OCI-LY1 (cell line): ENCODE measurements around the gene FBLIM1.

Experiments used
- H2AFZ ChIP-seq: fragments of 200-600 bp; sonication (generic), shearing (Covaris generic); 2 replicates; pipeline ENCODE4 v1.6.0; 2014; ENCODE audit warnings: antibody characterized with exemption, mild to moderate bottlenecking, low read length
- H3F3A ChIP-seq: fragments of 200-600 bp; sonication (generic), shearing (Covaris generic); 2 replicates; pipeline ENCODE4 v1.6.0; 2014; ENCODE audit warnings: mild to moderate bottlenecking, antibody characterized with exemption, low read length, moderate library complexity; ENCODE audit not compliant: insufficient read depth
- H3K27ac ChIP-seq: fragments of 200-600 bp; sonication (generic); 2 replicates; pipeline ENCODE4 v1.5.1; 2014; ENCODE audit warnings: low read length, mixed run types, mild to moderate bottlenecking, low read depth; ENCODE audit not compliant: poor library complexity, severe bottlenecking
- H3K27me3 ChIP-seq: fragments of 200-600 bp; sonication (generic); 2 replicates; pipeline ENCODE4 v1.6.0; 2014; ENCODE audit warnings: antibody characterized with exemption, mild to moderate bottlenecking, low read length, moderate library complexity; ENCODE audit not compliant: insufficient read depth
- H3K36me3 ChIP-seq: fragments of 200-600 bp; sonication (generic); 2 replicates; pipeline ENCODE4 v1.6.1; 2014; ENCODE audit warnings: mild to moderate bottlenecking, antibody characterized with exemption, low read length, moderate library complexity, mixed read lengths; ENCODE audit not compliant: insufficient read depth
- H3K4me1 ChIP-seq: fragments of 200-600 bp; sonication (generic); 2 replicates; pipeline ENCODE4 v1.5.1; 2014; ENCODE audit warnings: mild to moderate bottlenecking, low read length, moderate library complexity; ENCODE audit not compliant: insufficient read depth, severe bottlenecking
- H3K4me2 ChIP-seq: fragments of 200-600 bp; sonication (generic), shearing (Covaris generic); 2 replicates; pipeline ENCODE4 v1.6.1; 2014; ENCODE audit warnings: low read length
- H3K4me3 ChIP-seq: fragments of 200-600 bp; sonication (generic); 2 replicates; pipeline ENCODE4 v1.5.1; 2014; ENCODE audit warnings: low read length, low read depth, mild to moderate bottlenecking, mixed read lengths; ENCODE audit not compliant: poor library complexity, severe bottlenecking
- H3K79me2 ChIP-seq: fragments of 200-600 bp; shearing (Covaris generic); 2 replicates; pipeline ENCODE4 v1.6.1; 2016; ENCODE audit warnings: mixed run types, low read length, mixed read lengths; ENCODE audit not compliant: insufficient read depth
- H3K9ac ChIP-seq: fragments of 200-600 bp; sonication (generic), shearing (Covaris generic); 2 replicates; pipeline ENCODE4 v1.6.1; 2014; ENCODE audit warnings: mild to moderate bottlenecking, low read length, mixed read lengths
- H3K9me2 ChIP-seq: fragments of 200-600 bp; sonication (generic), shearing (Covaris generic); 2 replicates; pipeline ENCODE4 v1.6.1; 2014; ENCODE audit warnings: low read depth, mild to moderate bottlenecking, low read length, mixed read lengths
- H3K9me3 ChIP-seq: fragments of 200-600 bp; shearing (Covaris generic); 2 replicates; pipeline ENCODE4 v1.6.1; 2014; ENCODE audit warnings: low read length, mixed read lengths
- H4K20me1 ChIP-seq: fragments of 200-600 bp; sonication (generic), shearing (Covaris generic); 2 replicates; pipeline ENCODE4 v1.6.0; 2016; ENCODE audit warnings: mild to moderate bottlenecking, low read length; ENCODE audit not compliant: insufficient read depth
- CTCF ChIP-seq: fragments of 200-600 bp; sonication (generic), shearing (Covaris generic); IDR thresholded peaks from 2 replicates; pipeline ENCODE4 v1.5.1; 2017; ENCODE audit warnings: mild to moderate bottlenecking, antibody characterized with exemption, low read length, moderate library complexity, mixed read lengths
- EZH2 ChIP-seq: fragments of 200-600 bp; sonication (generic), shearing (Covaris generic); IDR thresholded peaks from 2 replicates; pipeline ENCODE4 v1.8.0; 2017; ENCODE audit warnings: borderline replicate concordance, mixed run types, mild to moderate bottlenecking, antibody characterized with exemption, low read length, moderate library complexity, mixed read lengths

Gene FBLIM1

DNA sequence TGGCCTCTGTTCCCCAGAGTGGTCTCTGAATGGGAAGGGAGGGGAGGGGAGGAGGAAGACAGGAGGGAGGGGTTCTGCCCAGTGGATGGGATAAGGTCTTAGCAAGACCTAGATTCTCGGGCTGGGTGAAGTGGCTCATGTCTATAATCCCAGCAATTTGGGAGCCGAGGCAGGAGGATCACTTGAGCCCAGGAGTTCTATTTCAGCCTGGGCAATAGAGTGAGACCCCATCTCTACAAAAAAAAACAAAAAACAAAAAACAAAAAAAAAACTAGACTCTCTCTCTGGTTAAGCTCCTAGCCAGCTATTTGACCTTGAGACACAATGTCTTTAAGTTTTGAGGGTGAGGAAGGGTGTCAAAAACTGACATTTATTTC lies 37.5 kb downstream of the FBLIM1 start:
- Histone ChIP-seq H3K79me2 (no peaks in the 10 kb centered on the region), H3K9me2 (no peaks in the 10 kb centered on the region), H3K27ac (no peak overlapping the region), H3K4me3 (no peak overlapping the region), H3K9me3 (no peaks in the 10 kb centered on the region), H2AFZ (no peak overlapping the region), H3K4me2 (no peak overlapping the region), H3K36me3 (no peaks in the 10 kb centered on the region), H3K27me3 (peaks cover 8% of the 10 kb centered on the region), H3K4me1 (no peaks in the 10 kb centered on the region), H3F3A (no peaks in the 10 kb centered on the region), H4K20me1 (no peaks in the 10 kb centered on the region), H3K9ac (no peak overlapping the region)
- TF ChIP-seq EZH2: no peak

DNA sequence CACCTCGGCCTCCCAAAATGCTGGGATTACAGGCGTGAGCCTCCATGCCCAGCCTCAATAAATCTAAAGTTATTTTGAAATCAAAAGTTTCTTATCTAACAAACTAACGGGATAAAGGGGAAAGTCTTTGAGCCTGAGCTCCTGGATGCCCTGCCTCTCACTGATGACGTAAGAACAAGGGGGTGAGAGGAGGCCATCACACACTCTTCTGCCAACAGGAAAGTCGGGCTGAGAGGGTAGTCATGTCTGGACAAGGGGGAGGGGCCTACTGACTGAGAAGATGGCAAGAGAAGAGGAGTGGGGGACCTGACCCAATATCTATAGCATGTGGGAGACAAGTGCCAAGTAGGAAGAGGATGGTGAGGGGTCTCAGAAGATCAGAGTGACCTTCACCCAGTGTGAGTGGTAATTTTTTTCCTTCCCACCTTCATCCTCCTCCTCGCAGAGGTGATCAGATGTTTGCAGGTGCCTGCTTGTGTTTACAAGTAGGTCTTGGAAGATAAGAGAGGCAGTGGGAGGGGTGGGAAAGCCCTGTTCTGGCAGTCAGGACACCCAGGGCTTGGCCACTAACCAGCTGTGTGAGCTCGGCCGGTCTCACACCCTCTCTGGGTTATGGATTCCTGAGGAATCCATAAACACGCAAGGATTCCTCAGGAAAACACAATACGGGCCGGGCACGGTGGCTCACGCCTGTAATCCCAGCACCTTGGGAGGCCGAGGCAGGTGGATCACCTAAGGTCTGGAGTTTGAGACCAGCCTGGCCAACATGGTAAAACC lies 39.2 kb downstream of the FBLIM1 start:
- Histone ChIP-seq H3K79me2 (no peaks in the 10 kb centered on the region), H3K4me3 (no peak overlapping the region), H3K36me3 (no peaks in the 10 kb centered on the region), H3K4me1 (no peaks in the 10 kb centered on the region), H3K27ac (no peak overlapping the region), H2AFZ (no peak overlapping the region), H3K4me2 (no peak overlapping the region), H3K9me3 (no peaks in the 10 kb centered on the region), H3K9me2 (no peaks in the 10 kb centered on the region), H3K9ac (no peak overlapping the region), H3F3A (no peaks in the 10 kb centered on the region), H4K20me1 (no peaks in the 10 kb centered on the region), H3K27me3 (peaks cover 8% of the 10 kb centered on the region)
- TF ChIP-seq EZH2 (no peak), CTCF (no peak)

DNA sequence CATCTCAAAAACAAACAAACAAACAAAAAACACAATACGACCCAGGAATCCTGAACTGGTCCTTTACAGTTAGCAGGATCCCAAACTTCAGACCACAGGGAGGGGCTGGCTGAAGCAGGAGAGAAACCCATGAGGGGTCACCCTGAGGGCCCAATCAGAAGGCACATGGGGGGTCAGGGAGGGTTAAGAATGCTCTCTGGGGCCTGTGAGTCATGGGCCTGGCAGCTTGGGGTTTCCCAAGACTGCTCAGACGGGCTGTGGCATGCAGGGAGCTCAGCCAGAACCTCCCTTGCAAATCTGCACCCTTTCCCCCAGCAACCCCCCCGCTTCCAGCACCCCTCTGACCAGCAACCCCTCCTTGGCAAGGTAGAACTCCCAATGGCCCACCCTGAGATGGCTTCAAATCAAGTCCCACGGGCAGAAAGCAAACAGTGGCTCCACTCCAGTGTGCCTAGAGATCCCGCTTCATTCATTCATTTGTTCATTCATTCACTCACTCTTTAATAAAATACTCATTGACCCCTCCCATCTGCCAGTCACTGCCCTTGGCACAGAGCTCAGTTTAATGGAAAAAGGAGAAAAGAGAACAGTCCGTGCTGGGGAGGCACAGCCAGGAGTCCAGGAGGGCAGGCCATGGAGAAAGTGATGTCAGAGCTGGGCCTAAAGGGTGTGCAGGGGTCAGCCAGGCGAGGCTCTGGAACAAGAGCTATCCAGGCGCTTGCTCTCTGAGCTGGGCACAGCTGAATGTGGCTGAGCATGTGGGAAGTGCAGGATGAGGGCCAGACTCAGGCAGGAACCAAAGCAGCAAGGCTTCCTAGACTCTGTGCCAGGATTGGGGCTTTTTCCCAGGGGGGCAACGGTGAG lies 40.6 kb downstream of the FBLIM1 start:
- Histone ChIP-seq H4K20me1 (no peaks in the 10 kb centered on the region), H3K79me2 (no peaks in the 10 kb centered on the region), H3K9ac (no peak overlapping the region), H3K4me2 (no peak overlapping the region), H3K36me3 (no peaks in the 10 kb centered on the region), H2AFZ (no peak overlapping the region), H3K9me3 (no peaks in the 10 kb centered on the region), H3K9me2 (no peaks in the 10 kb centered on the region), H3K4me3 (no peak overlapping the region), H3K27me3 (peaks cover 8% of the 10 kb centered on the region), H3K4me1 (no peaks in the 10 kb centered on the region), H3F3A (no peaks in the 10 kb centered on the region), H3K27ac (no peak overlapping the region)
- TF ChIP-seq EZH2 (no peak), CTCF (no peak)
